ENCODE results near the gene CTPS2.

GRCh38 chrX:16578218-16578617 is 134.3 kb downstream of the CTPS2 start:
- TF ChIP-seq CTCF (conservative IDR thresholded peaks at IDR 0.05; ENCODE audit: low read depth, low read length) (no peak), EZH2 (IDR thresholded peaks at IDR 0.05; ENCODE audit: low read length, unreplicated experiment) (no peak)
